ENCODE results near the gene KCNQ1OT1. TPM values are rescaled to one million over a fixed set of nuclear protein-coding genes. Genes with fewer than 3 reads are reported as not detected.

Gene KCNQ1OT1
- total RNA-seq, 2 donors from 2014 or later = 5.2 to 6.9 TPM

DNA sequence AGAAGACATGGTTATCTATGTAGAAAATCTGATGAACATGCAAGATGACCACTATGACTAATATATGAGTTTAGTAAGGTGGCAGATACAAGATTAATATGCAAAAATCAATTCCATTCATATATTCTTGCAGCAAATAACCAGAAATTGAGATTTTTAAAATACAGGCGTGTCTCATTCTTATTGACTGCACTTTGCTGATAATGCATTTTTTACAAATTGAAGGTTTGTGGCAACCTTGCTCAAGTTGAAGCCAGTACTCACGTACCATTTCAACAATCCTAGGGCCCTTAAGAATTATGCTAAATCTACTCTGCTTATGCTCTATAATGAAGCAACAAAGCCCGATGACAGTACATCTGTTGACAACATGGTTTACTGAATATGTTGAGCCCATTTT, 104.6 kb downstream of the KCNQ1OT1 start:
- H3K27me3 ChIP-seq (ENCODE audit: control insufficient read depth, insufficient read depth, low read length, poor library complexity, severe bottlenecking) = peaks cover 89% of the 10 kb centered on the region
- WGBS, 2 experiments (ENCODE audit: insufficient coverage in 1 of 2, insufficient read length in 1 of 2) = 87 to 88% methylated on average over 2 to 3 of the region's 3 CpGs
- H3K27me3 Mint-ChIP-seq (ENCODE audit: insufficient read depth) = peaks cover 95% of the 10 kb centered on the region

DNA sequence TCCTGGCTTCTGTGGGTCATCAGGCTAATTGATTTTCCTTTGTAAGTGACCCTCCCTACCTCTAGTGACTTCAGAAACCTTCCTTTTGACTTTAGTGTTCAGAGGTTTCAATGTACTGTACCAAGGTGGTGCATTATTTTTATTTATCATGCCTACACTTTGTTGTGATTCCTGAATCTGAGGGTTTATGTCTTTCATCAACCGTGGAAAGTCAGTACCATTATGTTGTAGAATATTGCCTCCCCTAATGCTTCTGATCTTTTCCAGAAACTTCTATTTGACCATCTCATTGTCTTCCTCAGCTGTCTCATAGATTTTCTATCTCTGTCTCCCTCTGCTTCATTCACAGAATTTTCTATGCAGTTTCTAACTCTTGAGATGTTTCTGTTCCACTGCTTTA, 105.5 kb downstream of the KCNQ1OT1 start:
- Histone ChIP-seq H3K9ac (ENCODE audit: extremely low read depth, low read length, poor library complexity, severe bottlenecking) (no peak overlapping the region), H3K9me3 (ENCODE audit: control insufficient read depth, low read length) (peaks cover 18% of the 10 kb centered on the region), H3K27ac (ENCODE audit: low read depth, low read length) (no peak overlapping the region), H3K36me3 (ENCODE audit: control insufficient read depth, insufficient read depth, low read length) (no peaks in the 10 kb centered on the region), H3K4me1 (ENCODE audit: control insufficient read depth, insufficient read depth, low read length) (no peaks in the 10 kb centered on the region), H3K4me3 (ENCODE audit: low read length) (no peak overlapping the region), H3K27me3 (ENCODE audit: control insufficient read depth, insufficient read depth, low read length, poor library complexity, severe bottlenecking) (peaks cover 80% of the 10 kb centered on the region)
- TF ChIP-seq, protein P1, sequence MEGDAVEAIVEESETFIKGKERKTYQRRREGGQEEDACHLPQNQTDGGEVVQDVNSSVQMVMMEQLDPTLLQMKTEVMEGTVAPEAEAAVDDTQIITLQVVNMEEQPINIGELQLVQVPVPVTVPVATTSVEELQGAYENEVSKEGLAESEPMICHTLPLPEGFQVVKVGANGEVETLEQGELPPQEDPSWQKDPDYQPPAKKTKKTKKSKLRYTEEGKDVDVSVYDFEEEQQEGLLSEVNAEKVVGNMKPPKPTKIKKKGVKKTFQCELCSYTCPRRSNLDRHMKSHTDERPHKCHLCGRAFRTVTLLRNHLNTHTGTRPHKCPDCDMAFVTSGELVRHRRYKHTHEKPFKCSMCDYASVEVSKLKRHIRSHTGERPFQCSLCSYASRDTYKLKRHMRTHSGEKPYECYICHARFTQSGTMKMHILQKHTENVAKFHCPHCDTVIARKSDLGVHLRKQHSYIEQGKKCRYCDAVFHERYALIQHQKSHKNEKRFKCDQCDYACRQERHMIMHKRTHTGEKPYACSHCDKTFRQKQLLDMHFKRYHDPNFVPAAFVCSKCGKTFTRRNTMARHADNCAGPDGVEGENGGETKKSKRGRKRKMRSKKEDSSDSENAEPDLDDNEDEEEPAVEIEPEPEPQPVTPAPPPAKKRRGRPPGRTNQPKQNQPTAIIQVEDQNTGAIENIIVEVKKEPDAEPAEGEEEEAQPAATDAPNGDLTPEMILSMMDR (conservative IDR thresholded peaks at IDR 0.05) = no peak
- H3K27ac Mint-ChIP-seq = no peak overlapping the region
- H3K36me3 Mint-ChIP-seq (ENCODE audit: low read depth) = no peaks in the 10 kb centered on the region
- H3K9me3 Mint-ChIP-seq = peaks cover 17% of the 10 kb centered on the region
- no peak overlapping the region for H3K4me3 Mint-ChIP-seq
- WGBS, 2 experiments (ENCODE audit: insufficient coverage in 1 of 2, insufficient read length in 1 of 2) = 87 to 100% methylated on average over 1 of the region's 1 CpG
- no peaks in the 10 kb centered on the region for H3K4me1 Mint-ChIP-seq
- DNase-seq = no peak
- peaks cover 95% of the 10 kb centered on the region for H3K27me3 Mint-ChIP-seq (ENCODE audit: insufficient read depth)

More for the DNA sequence above, 104.6 kb downstream of the KCNQ1OT1 start:
- TF ChIP-seq, protein P1 (conservative IDR thresholded peaks at IDR 0.05) = no peak
- no peaks in the 10 kb centered on the region for H3K36me3 Mint-ChIP-seq (ENCODE audit: low read depth)
- no peaks in the 10 kb centered on the region for H3K4me1 ChIP-seq (ENCODE audit: control insufficient read depth, insufficient read depth, low read length)
- H3K36me3 ChIP-seq (ENCODE audit: control insufficient read depth, insufficient read depth, low read length) = no peaks in the 10 kb centered on the region
- no peak overlapping the region for H3K27ac ChIP-seq (ENCODE audit: low read depth, low read length)
- H3K4me3 Mint-ChIP-seq = no peak overlapping the region
- no peaks in the 10 kb centered on the region for H3K4me1 Mint-ChIP-seq
- H3K9me3 Mint-ChIP-seq = peaks cover 17% of the 10 kb centered on the region
- peaks cover 18% of the 10 kb centered on the region for H3K9me3 ChIP-seq (ENCODE audit: control insufficient read depth, low read length)
- H3K27ac Mint-ChIP-seq = no peak overlapping the region
- H3K9ac ChIP-seq (ENCODE audit: extremely low read depth, low read length, poor library complexity, severe bottlenecking) = no peak overlapping the region
- no peak for DNase-seq
- no peak overlapping the region for H3K4me3 ChIP-seq (ENCODE audit: low read length)

DNA sequence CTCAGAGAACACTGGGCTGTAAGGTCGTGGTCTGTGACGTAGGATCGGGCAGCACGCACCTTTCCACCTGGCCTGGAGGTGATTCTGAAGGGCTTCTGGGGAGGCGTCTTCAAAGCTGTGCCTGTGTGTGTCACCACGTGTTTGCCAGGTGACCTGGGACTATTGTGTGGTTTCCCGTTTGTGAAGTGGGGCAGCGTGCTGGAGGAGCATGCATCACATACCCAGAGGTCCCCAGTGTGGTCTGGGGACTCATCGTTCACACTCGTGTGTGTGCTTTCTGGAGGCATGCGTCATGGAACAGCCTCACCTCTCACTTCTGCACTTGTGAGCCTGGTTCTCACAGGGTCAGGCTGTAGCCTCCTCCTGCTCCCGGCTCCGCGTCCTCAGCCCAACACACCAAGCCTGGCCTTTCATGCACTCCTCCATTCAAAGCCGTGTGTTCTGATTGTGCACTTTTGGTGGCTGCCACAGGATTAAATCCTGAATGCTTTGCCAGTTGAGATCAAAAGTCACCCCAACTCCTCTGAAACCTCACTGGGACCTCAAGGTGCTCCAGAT, 106.3 kb downstream of the KCNQ1OT1 start:
- Histone ChIP-seq H3K4me3 (ENCODE audit: low read length) (no peak overlapping the region), H3K9ac (ENCODE audit: extremely low read depth, low read length, poor library complexity, severe bottlenecking) (no peak overlapping the region), H3K36me3 (ENCODE audit: control insufficient read depth, insufficient read depth, low read length) (no peaks in the 10 kb centered on the region), H3K27ac (ENCODE audit: low read depth, low read length) (no peak overlapping the region), H3K27me3 (ENCODE audit: control insufficient read depth, insufficient read depth, low read length, poor library complexity, severe bottlenecking) (peaks cover 77% of the 10 kb centered on the region), H3K9me3 (ENCODE audit: control insufficient read depth, low read length) (peaks cover 15% of the 10 kb centered on the region), H3K4me1 (ENCODE audit: control insufficient read depth, insufficient read depth, low read length) (no peaks in the 10 kb centered on the region)
- TF ChIP-seq, protein P1 (conservative IDR thresholded peaks at IDR 0.05) = no peak
- Mint-ChIP-seq H3K36me3 (ENCODE audit: low read depth) (no peaks in the 10 kb centered on the region), H3K27me3 (ENCODE audit: insufficient read depth) (peaks cover 96% of the 10 kb centered on the region), H3K27ac (no peak overlapping the region), H3K9me3 (peaks cover 11% of the 10 kb centered on the region), H3K4me1 (no peaks in the 10 kb centered on the region), H3K4me3 (no peak overlapping the region)
- no peak for DNase-seq
- WGBS, 2 experiments (ENCODE audit: insufficient coverage in 1 of 2, insufficient read length in 1 of 2) = 88 to 93% methylated on average over 15 of the region's 15 CpGs

Data from endodermal cell (in vitro differentiated cells).